ENCODE data around the gene IQCE.

The IQCE gene

GRCh38 chr7:2629746-2630681 is 71.2 kb downstream of the IQCE start:
- DNase-seq = peak in 4 of 58 donors; percentile 16 to 46 (median 30)

GRCh38 chr7:2631946-2632732 is 73.4 kb downstream of the IQCE start, which contains the start of gene TTYH3:
TTYH3 (plus strand) TSS chr7:2631986; CDS start chr7:2632156, 170 bp downstream.
- DNase-seq = peak in 2 of 58 donors; percentile 65 to 68

- DNase-seq = peak in 32 of 58 donors; percentile 25 to 68 (median 56)
Observed at GRCh38 chr7:2632733-2633537, 74.2 kb downstream of the IQCE start.

GRCh38 chr7:2633538-2634266 is 74.9 kb downstream of the IQCE start:
- peak in 46 of 58 donors; percentile 24 to 81 (median 58) for DNase-seq

GRCh38 chr7:2634267-2635145 is 75.7 kb downstream of the IQCE start:
- no peak for DNase-seq

- DNase-seq = no peak
Observed at GRCh38 chr7:2635148-2635668, 76.4 kb downstream of the IQCE start.

GRCh38 chr7:2635810-2636701 is 77.3 kb downstream of the IQCE start:
- peak in 32 of 58 donors; percentile 11 to 77 (median 49) for DNase-seq

GRCh38 chr7:2637066-2637471 is 78.3 kb downstream of the IQCE start:
- peak in 1 of 58 donors; percentile 46 for DNase-seq

GRCh38 chr7:2637505-2638223 is 78.9 kb downstream of the IQCE start:
- peak in 23 of 58 donors; percentile 20 to 65 (median 41) for DNase-seq

GRCh38 chr7:2638224-2638991 is 79.6 kb downstream of the IQCE start:
- DNase-seq = peak in 25 of 58 donors; percentile 17 to 72 (median 46)

GRCh38 chr7:2639181-2639681 is 80.5 kb downstream of the IQCE start:
- peak in 33 of 58 donors; percentile 20 to 75 (median 49) for DNase-seq

- no peak for DNase-seq
Observed at GRCh38 chr7:2639695-2640481, 81.1 kb downstream of the IQCE start.

GRCh38 chr7:2640482-2640830 is 81.7 kb downstream of the IQCE start:
- no peak for DNase-seq

- DNase-seq = no peak
Observed at GRCh38 chr7:2640846-2641316, 82.1 kb downstream of the IQCE start.
